GM12865 (cell line): ENCODE measurements around the gene STAC.

Source experiments
- DNase-seq: peaks from one replicate; pipeline ENCODE4 v3.0.0; 2010; ENCODE audit warnings: low read depth
- H3K4me3 ChIP-seq: 2 replicates; pipeline ENCODE4 v1.5.1; 2011; ENCODE audit warnings: mild to moderate bottlenecking, low read depth, low read length, control low read depth
- CTCF ChIP-seq: IDR thresholded peaks from 2 replicates; pipeline ENCODE4 v1.5.1; 2011; ENCODE audit warnings: low read length, control low read depth, low read depth, inconsistent platforms; ENCODE audit not compliant: insufficient read depth; ENCODE audit errors: missing control alignments

Gene STAC

GRCh38 chr3:36482880-36483279, 102.6 kb downstream of the STAC start:
- DNase-seq: no peak
- no peak overlapping the region for H3K4me3 ChIP-seq
- TF ChIP-seq CTCF: no peak

GRCh38 chr3:36483709-36484108, 103.4 kb downstream of the STAC start:
- DNase-seq: no peak
- TF ChIP-seq CTCF: no peak
- no peak overlapping the region for H3K4me3 ChIP-seq

DNA sequence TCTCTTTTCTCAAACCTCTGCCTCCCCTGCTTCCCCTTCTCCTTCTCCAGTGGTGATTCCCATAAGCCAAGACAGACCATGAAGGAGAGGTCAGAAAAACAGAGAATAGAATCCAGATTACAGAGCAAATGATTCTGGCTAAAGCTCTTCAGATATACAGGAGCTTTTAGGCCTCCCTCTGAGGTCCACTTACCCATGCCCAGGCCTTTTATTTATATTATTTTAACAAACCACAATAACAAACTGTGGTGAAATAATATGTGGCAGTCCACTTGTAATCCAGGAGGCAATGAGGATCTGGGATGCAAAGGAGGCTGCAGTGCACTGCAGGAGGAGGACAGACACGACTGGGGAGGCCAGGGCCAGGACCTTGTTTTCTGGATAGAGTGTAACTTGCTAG, 104.1 kb downstream of the STAC start:
- no peak for TF ChIP-seq CTCF
- no peak for DNase-seq
- no peak overlapping the region for H3K4me3 ChIP-seq

GRCh38 chr3:36486009-36486795, 105.9 kb downstream of the STAC start:
- no peak overlapping the region for H3K4me3 ChIP-seq
- TF ChIP-seq CTCF: no peak
- no peak for DNase-seq

DNA sequence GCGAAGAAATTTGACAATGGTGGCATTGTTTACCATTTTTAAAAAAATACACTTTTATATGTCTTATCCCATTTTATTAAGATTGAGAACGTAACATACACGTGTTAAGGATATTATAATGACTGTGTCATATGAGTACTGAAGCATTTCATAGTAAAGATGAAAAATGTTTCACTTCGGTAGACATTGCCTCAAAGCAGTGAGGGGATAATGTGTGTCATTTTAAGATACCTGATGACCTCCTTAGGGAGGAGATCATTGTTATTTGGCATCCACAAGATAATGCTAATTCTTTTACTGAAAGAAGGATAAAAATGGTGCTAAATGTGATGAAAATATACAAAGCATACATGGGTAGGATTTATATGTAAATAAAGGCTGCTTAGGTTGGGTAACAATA, 107.3 kb downstream of the STAC start:
- DNase-seq: no peak
- H3K4me3 ChIP-seq: no peak overlapping the region
- no peak for TF ChIP-seq CTCF

DNA sequence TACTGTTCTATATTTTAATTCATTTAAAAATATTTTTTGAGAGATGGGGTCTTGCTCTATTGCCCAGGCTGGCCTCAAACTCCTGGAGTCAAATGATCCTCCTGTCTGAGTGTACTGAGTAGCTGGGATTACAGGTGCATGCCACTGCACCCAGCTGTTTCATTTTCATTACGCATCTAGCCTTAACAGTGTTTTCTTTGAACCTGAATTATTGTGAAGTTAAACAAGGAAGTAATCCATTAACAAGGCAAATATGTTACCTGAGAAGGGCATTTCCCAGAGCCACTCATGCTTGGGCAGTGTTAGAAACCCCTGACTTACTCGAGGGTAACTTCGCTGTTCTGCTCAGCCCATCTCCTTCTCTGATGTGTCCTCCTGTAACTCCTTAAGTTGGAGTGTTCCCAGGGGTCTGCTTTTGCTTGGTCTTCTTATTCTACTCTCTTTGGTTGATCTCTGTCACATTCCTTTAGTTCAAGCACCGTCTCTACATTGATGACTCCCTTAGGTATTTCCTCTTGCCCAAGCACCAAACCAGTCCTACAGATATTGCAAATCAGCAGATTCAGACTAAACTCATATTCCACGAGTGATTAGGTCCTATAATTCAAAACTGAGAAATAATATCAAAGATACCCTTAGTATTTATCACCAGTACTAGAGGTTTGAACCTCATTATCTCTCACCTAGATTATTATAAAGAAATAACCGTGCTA, 107.9 kb downstream of the STAC start:
- no peak for TF ChIP-seq CTCF
- no peak overlapping the region for H3K4me3 ChIP-seq
- no peak for DNase-seq

DNA sequence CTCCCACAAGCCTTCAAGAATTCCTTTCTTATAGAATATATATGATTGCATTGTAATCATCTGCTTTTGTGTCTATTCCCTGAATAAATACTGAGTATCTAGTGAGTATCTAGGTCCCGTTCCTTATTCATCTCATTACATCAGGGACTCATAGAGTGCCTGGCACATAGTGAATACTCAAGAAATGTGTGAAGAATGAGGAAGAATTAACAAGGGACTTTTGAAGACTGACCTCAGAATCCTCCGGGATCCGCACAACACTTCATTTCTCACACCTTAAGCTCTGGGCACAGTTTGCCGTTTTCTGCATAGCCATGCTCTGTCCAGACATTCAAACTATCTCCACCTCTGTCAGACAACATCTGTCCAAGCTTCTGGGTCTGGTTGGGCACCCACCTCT, 108.8 kb downstream of the STAC start:
- H3K4me3 ChIP-seq: no peak overlapping the region
- TF ChIP-seq CTCF: no peak
- DNase-seq: no peak
